ENCODE measurements around the gene PPP3R1.

DNA sequence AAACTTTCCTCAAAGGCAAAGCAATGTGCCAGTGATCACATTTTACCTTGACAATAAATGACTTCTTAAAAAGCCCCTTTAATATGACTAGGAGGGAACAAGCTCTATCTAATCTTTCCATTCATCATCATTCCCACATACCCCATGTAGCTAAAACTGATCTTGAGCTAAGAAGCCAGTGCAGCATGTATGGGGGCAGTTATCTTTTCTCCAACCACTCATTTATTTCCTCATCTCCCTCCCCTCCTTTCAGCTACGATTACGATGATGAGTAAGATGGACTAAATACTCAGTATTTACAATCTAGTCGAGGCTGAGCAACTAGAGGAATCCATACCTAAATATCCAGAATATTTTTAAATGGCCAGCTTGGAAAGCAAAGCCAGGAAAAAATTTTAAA lies 59.2 kb downstream of the PPP3R1 start:
- TF ChIP-seq CTCF (IDR thresholded peaks at IDR 0.05; ENCODE audit: insufficient read depth, low read length, poor library complexity, severe bottlenecking) = no peak
- TF ChIP-seq EZH2phosphoT487 (conservative IDR thresholded peaks at IDR 0.05; ENCODE audit: low read length) = no peak

Data from SU-DHL-6 (cell line).